Transverse colon (tissue), 4 donors: ENCODE data around the gene SGPP2. TPM values are rescaled to one million over a fixed set of nuclear protein-coding genes. Genes with fewer than 3 reads are reported as not detected.

Experiments used
- DNase-seq: peaks from one replicate; pipeline ENCODE4 v3.0.0-alpha.2; 2019
- H3K27ac ChIP-seq, 4 donors: fragments of 200-600 bp; sonication (generic); 2 replicates each; pipeline ENCODE4 v1.5.1; 2016 to 2018; ENCODE audit warnings: inconsistent platforms in 4 of 4
- H3K27me3 ChIP-seq: fragments of 200-600 bp; sonication (generic); 2 replicates; pipeline ENCODE4 v1.5.1; 2017; ENCODE audit warnings: inconsistent platforms
- H3K36me3 ChIP-seq, 4 donors: fragments of 200-600 bp; sonication (generic); 2 replicates each; pipeline ENCODE4 v1.5.1; 2017 to 2019; ENCODE audit warnings: inconsistent platforms in 4 of 4
- H3K4me1 ChIP-seq, 4 donors: fragments of 200-600 bp; sonication (generic); 2 replicates each; pipeline ENCODE4 v1.5.1; 2017 to 2020; ENCODE audit warnings: inconsistent platforms in 4 of 4
- H3K4me3 ChIP-seq, 4 donors: fragments of 200-600 bp; sonication (generic); 1 replicate in 1 of 4; 2 replicates in 3 of 4; pipeline versions ENCODE4 v1.5.1 to v1.6.1; 2017 to 2019; ENCODE audit warnings: inconsistent platforms in 4 of 4
- H3K9me3 ChIP-seq, 2 donors: fragments of 200-600 bp; sonication (generic); 2 replicates each; pipeline ENCODE4 v1.5.1; 2017 to 2019; ENCODE audit warnings: inconsistent platforms in 2 of 2
- EP300 ChIP-seq: sonication (generic); formaldehyde crosslinking; IDR thresholded peaks from one replicate; pipeline ENCODE4 v1.6.1; 2017; ENCODE audit warnings: antibody characterized with exemption, low read depth
- POLR2A ChIP-seq: fragments of 450-650 bp; IDR thresholded peaks from one replicate; pipeline ENCODE4 v1.6.1; 2016; ENCODE audit warnings: antibody characterized with exemption, mild to moderate bottlenecking, moderate library complexity
- POLR2AphosphoS5 ChIP-seq, 3 donors: sonication (generic); formaldehyde crosslinking; IDR thresholded peaks; one replicate each; pipeline ENCODE4 v1.6.1; 2016; ENCODE audit warnings: antibody characterized with exemption in 3 of 3
- WGBS, 2 donors: methylation state at CpG; one replicate each; pipeline ENCODE4 v1.1.5; 2018; ENCODE audit warnings: low coverage in 1 of 2; 5-methylcytosine and 5-hydroxymethylcytosine counted together
- in situ Hi-C, 4 donors: fragments of 200-750 bp; cut with MboI; loops; one replicate each; pipeline versions ENCODE4 v1.15.0 to v1.15.1; 2017; ENCODE audit warnings: low sequenced_read_pairs in 3 of 4, low pct_ligation_motif_present in 1 of 4, low pct_unique_long_range_greater_than_20kb in 1 of 4
- intact Hi-C: fragments of 100-400 bp; cut with DNase I; formaldehyde crosslinking; loops from one replicate; pipeline ENCODE4 v1.15.1; 2023; ENCODE audit warnings: low total_unique reads
- total RNA-seq, 4 donors: library from RNA; depleted of rRNA; stranded (reverse); fragments of >200 nt; gene quantifications; one replicate each; pipeline ENCODE4 v1.1.0, GENCODE V29; 2016
- TF ChIP-seq, protein P1 (sequence below), 5 experiments: fragments of 200-600 bp in 3 of 5; fragments of 450-650 bp in 2 of 5; sonication (generic) in 3 of 5; IDR thresholded peaks; 1 replicate in 2 of 5; 2 replicates in 3 of 5; pipeline ENCODE4 v1.5.1; 2016 to 2017; ENCODE audit warnings: antibody characterized with exemption in 5 of 5, inconsistent platforms in 3 of 5, mild to moderate bottlenecking in 2 of 5, moderate library complexity in 1 of 5

SGPP2 gene
- total RNA-seq, 4 donors from 2014 or later = 26.5 to 56.5 (median 48.7) TPM

DNA sequence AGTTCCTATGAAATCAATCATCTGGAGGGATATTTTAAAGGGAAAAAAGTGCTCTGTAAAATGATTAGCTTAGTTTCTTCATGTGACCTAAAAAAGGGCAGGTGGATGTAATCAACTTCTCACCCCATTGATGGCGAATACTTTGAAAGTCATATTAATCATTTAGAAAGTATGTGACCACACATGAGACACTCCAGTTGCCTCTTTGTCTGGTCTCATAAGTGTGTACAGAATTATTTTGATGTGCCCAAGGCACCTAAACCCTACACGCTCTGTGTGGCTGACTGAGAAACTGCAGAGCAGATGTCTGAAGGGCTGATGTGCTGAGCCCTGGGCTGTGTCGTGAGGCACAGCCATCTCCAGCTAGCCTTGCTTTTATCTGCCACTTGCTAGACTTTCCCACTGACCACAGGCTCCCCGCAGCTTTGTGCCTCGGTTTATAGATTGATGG lies 26.9 kb downstream of the SGPP2 start:
- TF ChIP-seq, protein P1, sequence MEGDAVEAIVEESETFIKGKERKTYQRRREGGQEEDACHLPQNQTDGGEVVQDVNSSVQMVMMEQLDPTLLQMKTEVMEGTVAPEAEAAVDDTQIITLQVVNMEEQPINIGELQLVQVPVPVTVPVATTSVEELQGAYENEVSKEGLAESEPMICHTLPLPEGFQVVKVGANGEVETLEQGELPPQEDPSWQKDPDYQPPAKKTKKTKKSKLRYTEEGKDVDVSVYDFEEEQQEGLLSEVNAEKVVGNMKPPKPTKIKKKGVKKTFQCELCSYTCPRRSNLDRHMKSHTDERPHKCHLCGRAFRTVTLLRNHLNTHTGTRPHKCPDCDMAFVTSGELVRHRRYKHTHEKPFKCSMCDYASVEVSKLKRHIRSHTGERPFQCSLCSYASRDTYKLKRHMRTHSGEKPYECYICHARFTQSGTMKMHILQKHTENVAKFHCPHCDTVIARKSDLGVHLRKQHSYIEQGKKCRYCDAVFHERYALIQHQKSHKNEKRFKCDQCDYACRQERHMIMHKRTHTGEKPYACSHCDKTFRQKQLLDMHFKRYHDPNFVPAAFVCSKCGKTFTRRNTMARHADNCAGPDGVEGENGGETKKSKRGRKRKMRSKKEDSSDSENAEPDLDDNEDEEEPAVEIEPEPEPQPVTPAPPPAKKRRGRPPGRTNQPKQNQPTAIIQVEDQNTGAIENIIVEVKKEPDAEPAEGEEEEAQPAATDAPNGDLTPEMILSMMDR (IDR thresholded peaks at IDR 0.05) = no peak
- TF ChIP-seq POLR2AphosphoS5 (IDR thresholded peaks at IDR 0.05) (no peak), EP300 (no peak)
- WGBS, 2 donors = 70 to 73% methylated on average over 3 to 5 of the region's 5 CpGs
- H3K4me3 ChIP-seq = no peak overlapping the region
- no peak for DNase-seq
- H3K9me3 ChIP-seq = no peaks in the 10 kb centered on the region
- no peak overlapping the region for H3K27ac ChIP-seq
- intact Hi-C loops (no loop called here), in situ Hi-C loops (no loop called here)
- no peaks in the 10 kb centered on the region for H3K27me3 ChIP-seq
- no peaks in the 10 kb centered on the region for H3K36me3 ChIP-seq
- H3K4me1 ChIP-seq = peaks cover 0 to 3% (median 0%) of the 10 kb centered on the region in 4 donors

DNA sequence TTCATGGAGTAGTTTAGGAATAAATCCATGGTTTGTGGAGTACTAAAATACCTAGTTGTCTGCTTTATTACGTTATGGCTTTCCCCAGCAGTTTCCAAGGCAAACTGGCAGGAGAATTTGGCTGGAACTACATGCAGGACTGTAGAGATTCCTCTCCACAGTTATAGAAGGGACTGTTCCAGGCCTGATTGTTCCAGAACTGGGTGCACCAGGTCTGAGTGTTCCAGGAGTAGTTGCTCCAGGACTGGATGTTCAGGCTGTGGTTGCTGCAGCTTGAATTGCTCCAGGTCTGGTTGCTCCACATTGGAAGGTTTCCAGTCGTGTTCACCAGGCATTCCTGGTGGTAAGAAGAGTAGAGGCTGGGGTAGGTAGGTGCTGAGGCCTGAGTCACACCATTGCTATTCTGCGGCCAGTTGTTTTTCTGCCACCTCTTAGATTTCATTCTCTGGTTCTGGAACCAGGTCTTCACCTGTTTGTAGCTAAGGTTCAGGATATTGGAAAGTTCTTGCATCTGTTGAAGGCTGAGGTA lies 28.1 kb downstream of the SGPP2 start:
- intact Hi-C loops = no loop called here
- no peaks in the 10 kb centered on the region for H3K27me3 ChIP-seq
- no peak for TF ChIP-seq POLR2AphosphoS5 (IDR thresholded peaks at IDR 0.05)
- TF ChIP-seq EP300 = no peak
- TF ChIP-seq POLR2A = no peak
- TF ChIP-seq, protein P1 (IDR thresholded peaks at IDR 0.05) = no peak
- no peaks in the 10 kb centered on the region for H3K9me3 ChIP-seq
- H3K36me3 ChIP-seq = no peaks in the 10 kb centered on the region
- DNase-seq = no peak
- no peak overlapping the region for H3K27ac ChIP-seq
- peaks cover 0 to 3% (median 0%) of the 10 kb centered on the region in 4 donors for H3K4me1 ChIP-seq
- in situ Hi-C loops = no loop called here
- H3K4me3 ChIP-seq = no peak overlapping the region
- 49 to 60% methylated on average over 1 to 3 of the region's 3 CpGs for WGBS, 2 donors

DNA sequence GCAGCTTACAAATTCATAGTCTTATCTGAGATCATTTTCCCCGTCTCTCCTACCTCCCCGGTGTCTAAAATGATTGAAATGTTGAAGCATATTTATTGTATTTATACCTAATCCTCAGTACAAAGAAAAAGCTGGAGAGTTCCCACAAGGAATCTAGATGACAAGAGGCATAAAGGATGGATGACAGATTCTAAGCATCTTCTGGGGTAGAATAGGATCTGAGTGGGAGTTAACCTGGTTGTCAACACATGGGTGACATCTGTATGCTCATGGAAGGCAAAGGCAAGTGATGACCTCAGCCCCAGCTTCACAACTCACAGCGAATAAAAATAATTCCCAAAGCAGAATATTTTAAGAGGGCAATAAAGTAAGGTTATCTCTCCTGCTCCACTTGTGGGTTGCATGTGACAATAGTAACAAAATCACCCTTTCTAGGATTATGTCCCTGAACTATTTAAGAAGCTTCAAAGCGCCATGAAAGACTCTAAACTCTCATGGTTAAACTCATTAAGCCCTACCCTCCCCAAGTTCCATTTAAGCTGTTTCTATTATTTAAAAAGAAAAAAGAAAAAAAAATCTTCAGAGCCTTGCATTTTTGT lies 32.2 kb downstream of the SGPP2 start:
- Histone ChIP-seq H3K27ac (no peak overlapping the region), H3K36me3 (no peaks in the 10 kb centered on the region), H3K9me3 (no peaks in the 10 kb centered on the region), H3K27me3 (no peaks in the 10 kb centered on the region), H3K4me3 (no peak overlapping the region), H3K4me1 (no peaks in the 10 kb centered on the region)
- DNase-seq = no peak
- TF ChIP-seq POLR2AphosphoS5 (IDR thresholded peaks at IDR 0.05) (no peak), EP300 (no peak), POLR2A (no peak)
- TF ChIP-seq, protein P1 (IDR thresholded peaks at IDR 0.05) = no peak
- intact Hi-C loops = no loop called here
- 93 to 96% methylated on average over 4 of the region's 4 CpGs for WGBS, 2 donors
- in situ Hi-C loops = no loop called here

GRCh38 chr2:222459983-222460382 lies 35.6 kb downstream of the SGPP2 start:
- H3K4me3 ChIP-seq = no peak overlapping the region
- H3K27ac ChIP-seq = no peak overlapping the region
- no peak for TF ChIP-seq EP300
- TF ChIP-seq POLR2AphosphoS5 (IDR thresholded peaks at IDR 0.05) = no peak
- no peak for TF ChIP-seq POLR2A
- TF ChIP-seq, protein P1 (IDR thresholded peaks at IDR 0.05) = no peak
- 97% methylated on average over 10 of the region's 10 CpGs; no CpG with 5 or more reads in 1 of the 2 donors for WGBS, 2 donors
- H3K27me3 ChIP-seq = no peaks in the 10 kb centered on the region
- DNase-seq = no peak
- in situ Hi-C loops (no loop called here), intact Hi-C loops (no loop called here)
- no peaks in the 10 kb centered on the region for H3K9me3 ChIP-seq
- H3K4me1 ChIP-seq = no peaks in the 10 kb centered on the region
- no peaks in the 10 kb centered on the region for H3K36me3 ChIP-seq
